ENCODE measurements around the gene TBC1D22A.

TBC1D22A gene

GRCh38 chr22:46917771-46918101 lies 155.3 kb downstream of the TBC1D22A start:
- H3K4me3 ChIP-seq (replicated peaks; ENCODE audit: low read depth, low read length): no peak overlapping the region
- TF ChIP-seq CTCF (IDR thresholded peaks at IDR 0.05; ENCODE audit: low read length, missing control alignments): no peak
- DNase-seq (ENCODE audit: low read depth): no peak

- DNase-seq (ENCODE audit: low read depth): no peak
- H3K4me3 ChIP-seq (replicated peaks; ENCODE audit: low read depth, low read length): no peak overlapping the region
- no peak for TF ChIP-seq CTCF (IDR thresholded peaks at IDR 0.05; ENCODE audit: low read length, missing control alignments)
Observed at GRCh38 chr22:46918197-46918596, 155.7 kb downstream of the TBC1D22A start.

GRCh38 chr22:46922037-46922436 lies 159.6 kb downstream of the TBC1D22A start:
- H3K4me3 ChIP-seq (replicated peaks; ENCODE audit: low read depth, low read length): no peak overlapping the region
- DNase-seq (ENCODE audit: low read depth): no peak
- TF ChIP-seq CTCF (IDR thresholded peaks at IDR 0.05; ENCODE audit: low read length, missing control alignments): no peak

GRCh38 chr22:46923394-46923793 lies 160.9 kb downstream of the TBC1D22A start:
- no peak for TF ChIP-seq CTCF (IDR thresholded peaks at IDR 0.05; ENCODE audit: low read length, missing control alignments)
- no peak overlapping the region for H3K4me3 ChIP-seq (replicated peaks; ENCODE audit: low read depth, low read length)
- no peak for DNase-seq (ENCODE audit: low read depth)

GRCh38 chr22:46925818-46926217 lies 163.4 kb downstream of the TBC1D22A start:
- DNase-seq (ENCODE audit: low read depth): no peak
- no peak overlapping the region for H3K4me3 ChIP-seq (replicated peaks; ENCODE audit: low read depth, low read length)
- no peak for TF ChIP-seq CTCF (IDR thresholded peaks at IDR 0.05; ENCODE audit: low read length, missing control alignments)

- H3K4me3 ChIP-seq (replicated peaks; ENCODE audit: low read depth, low read length): no peak overlapping the region
- DNase-seq (ENCODE audit: low read depth): no peak
- TF ChIP-seq CTCF (IDR thresholded peaks at IDR 0.05; ENCODE audit: low read length, missing control alignments): no peak
Observed at GRCh38 chr22:46929046-46929709, 166.7 kb downstream of the TBC1D22A start.

- no peak for DNase-seq (ENCODE audit: low read depth)
- H3K4me3 ChIP-seq (replicated peaks; ENCODE audit: low read depth, low read length): no peak overlapping the region
- no peak for TF ChIP-seq CTCF (IDR thresholded peaks at IDR 0.05; ENCODE audit: low read length, missing control alignments)
Observed at GRCh38 chr22:46929710-46930204, 167.3 kb downstream of the TBC1D22A start.
